ENCODE data around the gene TMEM184C.
A peak's percentile ranks its signal among the peaks of the same experiment; 100 is the strongest.

The TMEM184C gene

DNA sequence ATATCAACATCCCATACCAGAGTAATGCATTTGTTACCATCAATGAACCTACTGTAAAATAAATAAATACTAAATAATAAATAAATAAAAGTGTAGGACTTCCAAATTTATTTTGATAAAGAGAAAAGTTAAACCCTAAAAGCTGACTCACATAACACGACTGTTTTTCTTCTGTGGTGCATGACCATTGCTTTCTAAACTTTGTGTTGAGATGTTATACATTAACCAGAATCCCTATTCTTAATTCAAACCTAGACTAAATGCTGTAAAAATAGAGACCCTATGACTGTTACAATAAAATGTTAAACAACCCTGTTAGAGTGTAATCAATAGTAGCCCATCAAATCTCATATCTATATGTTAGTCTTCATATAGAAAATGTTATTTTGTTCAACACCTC lies 87.6 kb downstream of the TMEM184C start:
- H3K4me3 ChIP-seq (replicated peaks; ENCODE audit: low read depth, low read length) = no peak overlapping the region
- no peak for TF ChIP-seq CTCF (IDR thresholded peaks at IDR 0.05; ENCODE audit: low read depth, low read length, missing control alignments)
- DNase-seq (ENCODE audit: extremely low read depth, low read depth) = no peak

- peak; percentile 79 for TF ChIP-seq CTCF (IDR thresholded peaks at IDR 0.05; ENCODE audit: low read depth, low read length, missing control alignments)
- DNase-seq (ENCODE audit: extremely low read depth, low read depth) = no peak
- no peak overlapping the region for H3K4me3 ChIP-seq (replicated peaks; ENCODE audit: low read depth, low read length)
Measured at GRCh38 chr4:147707892-147708672, 90.9 kb downstream of the TMEM184C start.

GRCh38 chr4:147709999-147710398 lies 92.8 kb downstream of the TMEM184C start:
- TF ChIP-seq CTCF (IDR thresholded peaks at IDR 0.05; ENCODE audit: low read depth, low read length, missing control alignments) = no peak
- H3K4me3 ChIP-seq (replicated peaks; ENCODE audit: low read depth, low read length) = no peak overlapping the region
- no peak for DNase-seq (ENCODE audit: extremely low read depth, low read depth)

DNA sequence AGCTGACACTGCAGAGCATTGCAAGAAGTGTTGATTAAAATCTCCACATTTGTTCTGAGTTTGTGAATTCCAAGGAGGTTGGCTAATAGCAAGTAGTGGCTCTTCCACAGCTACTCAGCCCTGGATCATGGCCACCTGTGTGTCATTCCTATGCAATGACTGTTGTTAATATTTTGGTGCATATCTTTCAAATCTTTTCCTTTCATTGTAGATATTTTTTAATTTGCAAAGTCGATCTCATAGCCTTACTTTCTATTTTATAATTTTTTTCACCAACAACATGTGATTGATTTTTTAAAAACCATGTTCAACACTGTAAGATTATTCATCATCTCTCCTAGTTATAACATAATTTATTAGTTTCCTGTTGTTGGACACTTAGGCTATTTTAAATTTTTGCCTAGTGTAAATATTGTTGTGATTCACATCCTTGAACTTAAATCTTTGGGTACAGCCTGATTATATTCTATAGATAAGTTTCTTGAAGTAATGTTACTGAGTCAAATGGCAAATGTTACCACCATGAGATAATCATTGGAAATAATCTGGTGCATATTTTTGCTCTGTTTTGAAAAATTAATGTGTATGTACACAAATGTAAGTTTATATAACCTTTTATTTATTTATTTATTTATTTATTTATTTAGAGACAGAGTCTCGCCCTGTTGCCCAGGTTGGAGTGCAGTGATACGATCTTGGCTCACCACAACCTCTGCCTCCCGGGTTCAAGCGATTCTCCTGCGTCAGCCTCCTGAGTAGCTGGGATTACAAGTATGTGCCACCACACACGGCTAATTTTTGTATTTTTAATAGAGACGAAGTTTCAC lies 97.6 kb downstream of the TMEM184C start:
- DNase-seq (ENCODE audit: extremely low read depth, low read depth) = no peak
- no peak for TF ChIP-seq CTCF (IDR thresholded peaks at IDR 0.05; ENCODE audit: low read depth, low read length, missing control alignments)
- no peak overlapping the region for H3K4me3 ChIP-seq (replicated peaks; ENCODE audit: low read depth, low read length)

DNA sequence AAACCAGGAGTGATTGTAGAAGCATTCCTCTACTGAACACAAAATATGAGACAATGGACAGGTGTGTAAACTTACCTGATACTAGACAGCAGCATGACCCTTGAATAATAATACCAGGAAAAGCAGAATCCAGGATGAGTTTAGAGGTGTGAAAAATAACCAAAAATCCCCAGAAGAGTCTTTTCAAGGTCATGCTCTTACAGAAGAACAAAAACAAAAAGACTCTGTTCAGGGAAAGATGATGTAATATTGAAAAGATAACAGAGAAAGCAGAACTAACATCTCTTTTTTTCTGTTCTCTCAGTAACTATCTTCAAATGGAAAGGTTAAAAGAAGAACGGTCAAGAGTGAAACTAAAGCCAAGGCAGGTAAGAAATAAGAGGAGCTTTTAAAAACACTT lies 100.7 kb downstream of the TMEM184C start:
- no peak for TF ChIP-seq CTCF (IDR thresholded peaks at IDR 0.05; ENCODE audit: low read depth, low read length, missing control alignments)
- no peak for DNase-seq (ENCODE audit: extremely low read depth, low read depth)
- no peak overlapping the region for H3K4me3 ChIP-seq (replicated peaks; ENCODE audit: low read depth, low read length)

Data from HFF-Myc (cell line).